Loucy (cell line): Measurements from ENCODE around the gene ZNRF3.

Source experiments
- H2AFZ ChIP-seq: fragments of 200-600 bp; sonication (generic); 2 replicates; pipeline ENCODE4 v1.6.0; 2016; ENCODE audit warnings: antibody characterized with exemption, mild to moderate bottlenecking, low read length, moderate library complexity
- H3F3A ChIP-seq: fragments of 200-600 bp; 2 replicates; pipeline ENCODE4 v1.6.0; 2016; ENCODE audit warnings: antibody characterized with exemption, low read depth, mild to moderate bottlenecking
- H3K27me3 ChIP-seq: fragments of 200-600 bp; sonication (generic); 2 replicates; pipeline ENCODE4 v1.6.1; 2014; ENCODE audit warnings: low read length, mild to moderate bottlenecking; ENCODE audit not compliant: insufficient read depth, poor library complexity, severe bottlenecking
- H3K36me3 ChIP-seq: fragments of 200-600 bp; sonication (generic); 2 replicates; pipeline ENCODE4 v1.6.1; 2016; ENCODE audit warnings: low read length; ENCODE audit not compliant: insufficient read depth
- H3K4me1 ChIP-seq: fragments of 200-600 bp; sonication (generic); 2 replicates; pipeline ENCODE4 v1.5.1; 2014; ENCODE audit warnings: low read length, mild to moderate bottlenecking; ENCODE audit not compliant: insufficient read depth, poor library complexity, severe bottlenecking
- H3K4me2 ChIP-seq: fragments of 200-600 bp; sonication (generic); 2 replicates; pipeline ENCODE4 v1.6.0; 2014; ENCODE audit warnings: antibody characterized with exemption, low read length, low read depth, mild to moderate bottlenecking; ENCODE audit not compliant: poor library complexity, severe bottlenecking
- H3K4me3 ChIP-seq: fragments of 200-600 bp; sonication (generic); 2 replicates; pipeline ENCODE4 v1.5.1; 2014; ENCODE audit warnings: low read length, mild to moderate bottlenecking, mixed read lengths; ENCODE audit not compliant: poor library complexity, severe bottlenecking
- H3K79me2 ChIP-seq: fragments of 200-600 bp; sonication (generic); 2 replicates; pipeline ENCODE4 v1.6.1; 2014; ENCODE audit warnings: low read length; ENCODE audit not compliant: insufficient read depth
- H3K9ac ChIP-seq: fragments of 200-600 bp; sonication (generic); 2 replicates; pipeline ENCODE4 v1.6.0; 2014; ENCODE audit warnings: mild to moderate bottlenecking, low read depth, low read length, moderate library complexity; ENCODE audit not compliant: poor library complexity, severe bottlenecking
- H3K9me2 ChIP-seq: fragments of 200-600 bp; sonication (generic); replicated peaks from 2 replicates; pipeline ENCODE4 v1.6.1; 2016; ENCODE audit warnings: low read depth, low read length, mixed read lengths
- H3K9me3 ChIP-seq: fragments of 200-600 bp; sonication (generic); 2 replicates; pipeline ENCODE4 v1.6.1; 2014; ENCODE audit warnings: mild to moderate bottlenecking, antibody characterized with exemption, low read length, low read depth; ENCODE audit not compliant: insufficient read depth
- H4K20me1 ChIP-seq: fragments of 200-600 bp; sonication (generic); 2 replicates; pipeline ENCODE4 v1.6.0; 2014; ENCODE audit warnings: antibody characterized with exemption, low read length, mild to moderate bottlenecking; ENCODE audit not compliant: insufficient read depth, poor library complexity, severe bottlenecking
- CTCF ChIP-seq: fragments of 200-600 bp; sonication (generic); conservative IDR thresholded peaks from 2 replicates; pipeline ENCODE4 v1.5.1; 2014; ENCODE audit warnings: mild to moderate bottlenecking, antibody characterized with exemption, low read length
- EZH2phosphoT487 ChIP-seq: fragments of 200-600 bp; IDR thresholded peaks from 2 replicates; pipeline ENCODE4 v1.6.1; 2018; ENCODE audit warnings: antibody characterized with exemption, mild to moderate bottlenecking, moderate library complexity, borderline replicate concordance

The ZNRF3 gene

GRCh38 chr22:28936200-28936599 is 52.8 kb downstream of the ZNRF3 start:
- Histone ChIP-seq H3K9ac (no peak overlapping the region), H3K27me3 (no peaks in the 10 kb centered on the region), H3F3A (no peaks in the 10 kb centered on the region), H2AFZ (no peak overlapping the region), H3K4me2 (no peak overlapping the region), H3K4me3 (no peak overlapping the region), H4K20me1 (peaks cover 8% of the 10 kb centered on the region), H3K9me2 (no peaks in the 10 kb centered on the region), H3K9me3 (no peaks in the 10 kb centered on the region), H3K36me3 (no peaks in the 10 kb centered on the region), H3K79me2 (peaks cover 32% of the 10 kb centered on the region), H3K4me1 (peaks cover 18% of the 10 kb centered on the region)
- no peak for TF ChIP-seq EZH2phosphoT487
- no peak for TF ChIP-seq CTCF

GRCh38 chr22:28937206-28938025 is 54.0 kb downstream of the ZNRF3 start:
- H4K20me1 ChIP-seq = peaks cover 4% of the 10 kb centered on the region
- no peaks in the 10 kb centered on the region for H3K9me3 ChIP-seq
- no peaks in the 10 kb centered on the region for H3K27me3 ChIP-seq
- H3K9me2 ChIP-seq = no peaks in the 10 kb centered on the region
- peaks cover 20% of the 10 kb centered on the region for H3K79me2 ChIP-seq
- peaks cover 9% of the 10 kb centered on the region for H3K4me1 ChIP-seq
- no peaks in the 10 kb centered on the region for H3F3A ChIP-seq
- H3K9ac ChIP-seq = no peak overlapping the region
- H3K36me3 ChIP-seq = no peaks in the 10 kb centered on the region
- TF ChIP-seq EZH2phosphoT487 = no peak
- no peak for TF ChIP-seq CTCF
- no peak overlapping the region for H3K4me3 ChIP-seq
- no peak overlapping the region for H3K4me2 ChIP-seq
- H2AFZ ChIP-seq = no peak overlapping the region

GRCh38 chr22:28938286-28938833 is 55.0 kb downstream of the ZNRF3 start:
- Histone ChIP-seq H3K79me2 (peaks cover 15% of the 10 kb centered on the region), H3F3A (no peaks in the 10 kb centered on the region), H3K4me1 (peaks cover 6% of the 10 kb centered on the region), H3K36me3 (no peaks in the 10 kb centered on the region), H3K27me3 (no peaks in the 10 kb centered on the region), H3K9me3 (no peaks in the 10 kb centered on the region), H4K20me1 (peaks cover 7% of the 10 kb centered on the region), H3K4me2 (no peak overlapping the region), H3K9ac (no peak overlapping the region), H2AFZ (no peak overlapping the region), H3K4me3 (no peak overlapping the region), H3K9me2 (no peaks in the 10 kb centered on the region)
- TF ChIP-seq CTCF (no peak), EZH2phosphoT487 (no peak)
